Spleen (tissue), 11 donors: Measurements from ENCODE around the gene FAM20A. TPM values are rescaled to one million over a fixed set of nuclear protein-coding genes. Genes with fewer than 3 reads are reported as not detected.

Experiments
- DNase-seq: peaks from one replicate; pipeline ENCODE4 v3.0.0-alpha.2; 2020
- H3K27ac ChIP-seq, 8 donors: fragments of 200-600 bp; sonication (generic) in 7 of 8; 1 replicate in 4 of 8; 2 replicates in 4 of 8; pipeline versions ENCODE4 v1.5.0 to v1.8.0; 2016 to 2021; ENCODE audit warnings: inconsistent platforms in 4 of 8, mild to moderate bottlenecking in 4 of 8, moderate library complexity in 1 of 8
- H3K27me3 ChIP-seq, 7 donors: fragments of 200-600 bp; sonication (generic) in 6 of 7; replicated peaks in 1 of 7; 1 replicate in 4 of 7; 2 replicates in 3 of 7; pipeline versions ENCODE4 v1.5.0 to v1.8.0; 2016 to 2021; ENCODE audit warnings: inconsistent platforms in 3 of 7, mild to moderate bottlenecking in 1 of 7
- H3K36me3 ChIP-seq, 6 donors: fragments of 200-600 bp; sonication (generic) in 5 of 6; 1 replicate in 4 of 6; 2 replicates in 2 of 6; pipeline versions ENCODE4 v1.5.0 to v1.8.0; 2016 to 2021; ENCODE audit warnings: inconsistent platforms in 2 of 6
- H3K4me1 ChIP-seq, 6 donors: fragments of 200-600 bp; sonication (generic) in 5 of 6; 1 replicate in 3 of 6; 2 replicates in 3 of 6; pipeline versions ENCODE4 v1.5.0 to v1.8.0; 2016 to 2021; ENCODE audit warnings: inconsistent platforms in 3 of 6
- H3K4me3 ChIP-seq, 8 donors: fragments of 200-600 bp; sonication (generic) in 7 of 8; 1 replicate in 4 of 8; 2 replicates in 4 of 8; pipeline versions ENCODE4 v1.5.0 to v1.8.0; 2016 to 2021; ENCODE audit warnings: inconsistent platforms in 4 of 8, mild to moderate bottlenecking in 4 of 8, moderate library complexity in 2 of 8
- H3K9me3 ChIP-seq, 8 donors: fragments of 200-600 bp; sonication (generic) in 7 of 8; 1 replicate in 4 of 8; 2 replicates in 4 of 8; pipeline versions ENCODE4 v1.5.0 to v1.8.0; 2016 to 2021; ENCODE audit warnings: inconsistent platforms in 4 of 8
- CTCF ChIP-seq, 11 experiments: fragments of 200-600 bp in 7 of 11; fragments of 450-650 bp in 4 of 11; sonication (generic) in 4 of 11; IDR thresholded peaks in 8 of 11; conservative IDR thresholded peaks in 3 of 11; 1 replicate in 7 of 11; 2 replicates in 4 of 11; pipeline versions ENCODE4 v1.4.0 to v1.8.0; 2016 to 2021; ENCODE audit warnings: antibody characterized with exemption in 11 of 11, inconsistent platforms in 4 of 11, mild to moderate bottlenecking in 1 of 11
- POLR2A ChIP-seq, 3 donors: fragments of 450-650 bp; IDR thresholded peaks; one replicate each; pipeline ENCODE4 v1.5.1; 2017; ENCODE audit warnings: antibody characterized with exemption in 3 of 3, mild to moderate bottlenecking in 1 of 3
- POLR2AphosphoS5 ChIP-seq, 3 donors: sonication (generic); formaldehyde crosslinking; IDR thresholded peaks; one replicate each; pipeline ENCODE4 v1.5.1; 2017; ENCODE audit warnings: antibody characterized with exemption in 3 of 3
- WGBS, 5 donors: extraction: QIAGEN DNeasy Blood & Tissue Kit in 3 of 5; methylation state at CpG; one replicate each; pipeline versions ENCODE4 v1.1.5 to v1.1.7; 2013 to 2018; 5-methylcytosine and 5-hydroxymethylcytosine counted together
- intact Hi-C: fragments of 100-400 bp; cut with DNase I; formaldehyde crosslinking; loops from one replicate; pipeline ENCODE4 v1.15.0; 2023; ENCODE audit warnings: low total_unique reads
- polyA plus RNA-seq, 3 donors: library from polyadenylated mRNA; stranded (reverse); fragments of 200-250 nt; gene quantifications; one replicate each; pipeline ENCODE4 v1.2.1, GENCODE V29; 2013
- total RNA-seq, 7 donors: library from RNA; depleted of rRNA in 3 of 7; stranded (reverse); fragments of >200 nt in 3 of 7; fragmentation: NEBNext Ultra II Directional in 4 of 7; extraction: Animal tissue kit (Norgen Biotek cat#: 25700) in 4 of 7; gene quantifications; one replicate each; pipeline versions ENCODE4 v1.1.0 to v1.2.1, GENCODE V29; 2016 to 2021
- donor health status: healthy with polysubstance abuse.
- donor health status: DM: no; HTN: no; CAD: no; lungs with moderate emphysema.
- donor health status: DM: no; HTN: no; CAD: no.
- donor health status: Bipolar disorder and iron deficiency.
- donor health status: healthy.
- donor health status: DM: no; HTN: no; CAD: no.
- donor health status: DM: yes; HTN: yes; CAD: no.

Gene FAM20A
- total and polyA plus RNA-seq, 10 donors, result 5.0 to 58.0 (median 26.1) TPM

DNA sequence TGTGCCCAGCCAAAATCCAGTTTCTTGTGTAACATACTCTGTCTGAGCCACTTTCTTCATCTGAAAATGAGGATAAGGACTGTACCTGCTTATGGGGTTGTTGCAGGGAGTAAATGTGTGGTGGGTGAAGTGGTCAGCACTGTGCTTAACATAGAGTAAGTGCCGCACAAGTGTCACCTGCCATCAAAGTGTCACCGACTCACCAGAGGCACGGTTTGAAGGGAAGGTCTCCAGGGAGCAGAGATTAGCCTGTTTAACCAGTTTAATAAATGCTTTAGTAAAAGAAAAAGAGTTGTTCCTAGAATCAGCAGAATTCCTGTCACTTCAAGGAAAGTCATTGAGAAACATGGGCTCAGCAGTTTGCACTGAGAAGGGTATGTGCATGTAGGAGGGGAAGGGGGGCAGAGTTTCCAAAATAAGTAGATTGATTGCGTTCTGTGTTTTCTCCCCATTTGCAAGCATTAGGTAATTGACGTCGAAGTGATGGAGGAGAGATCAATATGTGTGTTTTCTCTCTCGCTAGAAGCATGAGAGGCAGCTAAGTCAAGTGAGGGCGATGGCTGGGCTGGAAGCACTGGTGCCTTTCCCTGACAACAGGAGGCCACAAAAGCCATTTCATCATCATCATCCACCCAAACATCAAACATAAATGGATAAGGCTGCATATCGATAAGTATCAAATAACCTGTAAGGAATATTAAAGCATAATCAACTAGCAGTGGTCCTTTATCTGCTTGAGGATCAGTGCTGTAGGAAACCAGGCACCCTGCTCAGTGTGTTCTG is 19.1 kb downstream of the FAM20A start:
- 88 to 94% (median 93%) methylated on average over 9 of the region's 9 CpGs for WGBS, 5 donors
- no peak for DNase-seq
- peak overlapping the region in 1 of 8 donors; percentile 73 for H3K27ac ChIP-seq
- no peaks in the 10 kb centered on the region for H3K36me3 ChIP-seq
- TF ChIP-seq POLR2AphosphoS5 (IDR thresholded peaks at IDR 0.05), result no peak
- TF ChIP-seq POLR2A (IDR thresholded peaks at IDR 0.05), result no peak
- no peak for TF ChIP-seq CTCF (IDR thresholded peaks at IDR 0.05 in 8 of 11, conservative IDR thresholded peaks at IDR 0.05 in 3 of 11)
- H3K4me3 ChIP-seq, result no peak overlapping the region
- H3K9me3 ChIP-seq, result no peaks in the 10 kb centered on the region
- peaks cover 0 to 44% (median 17%) of the 10 kb centered on the region in 6 donors for H3K4me1 ChIP-seq
- intact Hi-C loops, result no loop called here
- no peaks in the 10 kb centered on the region for H3K27me3 ChIP-seq

GRCh38 chr17:68580236-68580770 is 20.9 kb downstream of the FAM20A start:
- peak overlapping the region in 7 of 8 donors; percentile 2 to 77 (median 63) for H3K27ac ChIP-seq
- no peaks in the 10 kb centered on the region for H3K9me3 ChIP-seq
- no peaks in the 10 kb centered on the region for H3K27me3 ChIP-seq
- intact Hi-C loops, result no loop called here
- H3K36me3 ChIP-seq, result no peaks in the 10 kb centered on the region
- TF ChIP-seq POLR2AphosphoS5 (IDR thresholded peaks at IDR 0.05) (peak in 1 of 3 donors; percentile 61), POLR2A (IDR thresholded peaks at IDR 0.05) (no peak), CTCF (IDR thresholded peaks at IDR 0.05 in 8 of 11, conservative IDR thresholded peaks at IDR 0.05 in 3 of 11) (no peak)
- DNase-seq, result no peak
- peaks cover 0 to 44% (median 17%) of the 10 kb centered on the region in 6 donors for H3K4me1 ChIP-seq
- no peak overlapping the region for H3K4me3 ChIP-seq
- 28 to 53% (median 36%) methylated on average over 6 of the region's 6 CpGs for WGBS, 5 donors

DNA sequence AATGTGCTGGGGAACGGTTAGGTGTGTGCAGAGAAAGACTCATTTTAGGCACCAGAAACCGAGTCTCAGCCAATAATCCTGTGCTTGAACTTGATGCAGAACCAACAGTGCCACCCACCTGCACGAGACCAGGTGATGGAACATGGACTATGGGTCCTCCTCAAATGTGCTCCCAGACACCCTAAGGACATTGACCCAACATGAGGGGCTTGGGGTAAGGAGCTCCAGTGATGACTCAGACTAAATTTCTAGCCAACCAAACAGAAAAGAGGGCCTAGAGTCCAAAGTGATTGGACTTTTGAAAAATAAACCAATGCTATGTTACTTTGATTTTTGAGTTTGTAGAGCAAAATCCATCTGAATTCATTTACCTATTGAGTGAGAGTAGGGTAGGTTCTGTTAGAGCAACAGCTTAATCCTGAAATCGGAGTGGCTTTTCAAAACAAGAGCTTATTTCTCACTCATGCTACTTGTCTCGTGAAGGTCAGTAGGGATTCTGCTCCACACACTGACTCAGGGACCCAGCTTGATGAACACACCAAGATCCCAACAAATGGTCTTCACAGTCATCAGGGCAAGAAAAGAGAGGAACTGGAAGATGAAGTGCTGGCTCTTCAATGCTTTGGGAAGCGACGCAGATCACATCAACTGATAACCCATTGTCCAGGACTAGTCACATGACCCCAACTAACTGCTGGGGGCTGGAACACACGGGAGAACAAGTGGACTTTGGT is 21.8 kb downstream of the FAM20A start:
- intact Hi-C loops, result no loop called here
- Histone ChIP-seq H3K9me3 (no peaks in the 10 kb centered on the region), H3K36me3 (no peaks in the 10 kb centered on the region), H3K27ac (peak overlapping the region in 7 of 8 donors; percentile 2 to 77 (median 63)), H3K4me1 (peaks cover 0 to 38% (median 17%) of the 10 kb centered on the region in 6 donors), H3K27me3 (no peaks in the 10 kb centered on the region), H3K4me3 (no peak overlapping the region)
- no peak for DNase-seq
- 82 to 91% (median 86%) methylated on average over 8 of the region's 8 CpGs for WGBS, 5 donors
- TF ChIP-seq CTCF (IDR thresholded peaks at IDR 0.05 in 8 of 11, conservative IDR thresholded peaks at IDR 0.05 in 3 of 11) (no peak), POLR2A (IDR thresholded peaks at IDR 0.05) (no peak), POLR2AphosphoS5 (IDR thresholded peaks at IDR 0.05) (no peak)

- no peak overlapping the region for H3K4me3 ChIP-seq
- peaks cover 0 to 38% (median 17%) of the 10 kb centered on the region in 6 donors for H3K4me1 ChIP-seq
- no peaks in the 10 kb centered on the region for H3K36me3 ChIP-seq
- H3K27ac ChIP-seq, result no peak overlapping the region
- 85 to 95% (median 90%) methylated on average over 3 of the region's 3 CpGs for WGBS, 5 donors
- no peak for DNase-seq
- TF ChIP-seq CTCF (IDR thresholded peaks at IDR 0.05 in 8 of 11, conservative IDR thresholded peaks at IDR 0.05 in 3 of 11), result no peak
- TF ChIP-seq POLR2A (IDR thresholded peaks at IDR 0.05), result no peak
- TF ChIP-seq POLR2AphosphoS5 (IDR thresholded peaks at IDR 0.05), result no peak
- no peaks in the 10 kb centered on the region for H3K27me3 ChIP-seq
- H3K9me3 ChIP-seq, result no peaks in the 10 kb centered on the region
- intact Hi-C loops, result no loop called here
Observed at GRCh38 chr17:68578236-68578635, 22.9 kb downstream of the FAM20A start.
